HCT116 (cell line): ENCODE data around the gene EMILIN1. TPM values are rescaled to one million over a fixed set of nuclear protein-coding genes. Genes with fewer than 3 reads are reported as not detected.

Experiments used
- ATAC-seq: fragments of 200-7000 bp; cut with Tn5 transposase; 2 replicates; pipeline ENCODE4 v1.9.1; 2020; ENCODE audit warnings: mild to moderate bottlenecking, moderate library complexity
- BruUV-seq: library from RNA; stranded (reverse); fragments of 400-500 nt; replicated peaks from 2 replicates; lab custom pipeline; 2021; lab: Mats Ljungman, UMichigan
- CTCF ChIA-PET: fragments of 300-600 bp; sonication (Branson Sonifier 250); formaldehyde crosslinking; loops from one replicate; lab custom pipeline; 2021; ENCODE audit warnings: antibody characterized with exemption; lab: Charles Lee
- POLR2A ChIA-PET: fragments of 300-600, 350-600 bp; sonication (Branson Sonifier 250); formaldehyde crosslinking; loops from one replicate; lab custom pipeline; 2021; ENCODE audit warnings: antibody characterized with exemption; lab: Charles Lee
- RAD21 ChIA-PET, 2 experiments: fragments of 300-600 bp; sonication (Branson Sonifier 250); formaldehyde crosslinking; loops; one replicate each; lab custom pipeline; 2023; ENCODE audit warnings: low total read pairs in 2 of 2; ENCODE audit not compliant: uncharacterized antibody in 2 of 2, unreplicated experiment in 2 of 2, low non-redundant PET in 1 of 2; lab: Charles Lee
- DNase-seq: peaks from one replicate; pipeline ENCODE4 v3.0.0-alpha.2; 2010; ENCODE audit warnings: low read depth, low spot score
- H2AFZ ChIP-seq: fragments of 200-600 bp; shearing (Covaris generic), sonication (generic); 2 replicates; pipeline ENCODE4 v1.6.1; 2017; ENCODE audit warnings: low read depth, mixed run types, mixed read lengths, antibody characterized with exemption, low read length; ENCODE audit not compliant: poor library complexity, severe bottlenecking
- H3K27ac ChIP-seq: 2 replicates; pipeline ENCODE4 v1.5.1; 2012; ENCODE audit warnings: low read depth, low read length
- H3K27me3 ChIP-seq: fragments of 200-600 bp; sonication (generic); 2 replicates; pipeline ENCODE4 v1.6.1; 2016; ENCODE audit warnings: mixed run types, low read length, mixed read lengths; ENCODE audit not compliant: insufficient read depth
- H3K36me3 ChIP-seq, 2 experiments: fragments of 200-500 bp in 1 of 2; fragments of 200-600 bp in 1 of 2; sonication (Bioruptor generic) in 1 of 2; sonication (generic) in 1 of 2; 2 replicates each; pipeline versions ENCODE4 v1.5.1 to v1.6.1; 2014 to 2016; ENCODE audit warnings: low read length in 2 of 2, inconsistent platforms in 1 of 2, mixed read lengths in 1 of 2, mixed run types in 1 of 2; ENCODE audit not compliant: insufficient read depth in 2 of 2, control insufficient read depth in 1 of 2
- H3K4me1 ChIP-seq, 2 experiments: fragments of 200-600 bp in 1 of 2; sonication (generic) in 1 of 2; 2 replicates each; pipeline versions ENCODE4 v1.5.1 to v1.6.1; 2012 to 2017; ENCODE audit warnings: low read length in 2 of 2, inconsistent platforms in 1 of 2, mild to moderate bottlenecking in 1 of 2, mixed read lengths in 1 of 2, mixed run types in 1 of 2, moderate library complexity in 1 of 2; ENCODE audit not compliant: insufficient read depth in 2 of 2, control insufficient read depth in 1 of 2
- H3K4me2 ChIP-seq: fragments of 200-600 bp; sonication (generic); 2 replicates; pipeline ENCODE4 v1.6.1; 2017; ENCODE audit warnings: mixed run types, low read length, mixed read lengths
- H3K4me3 ChIP-seq, 2 experiments: fragments of 200-600 bp in 1 of 2; sonication (generic) in 1 of 2; replicated peaks in 1 of 2; 2 replicates each; pipeline ENCODE4 v1.5.1; 2011 to 2016; ENCODE audit warnings: low read length in 2 of 2, control low read depth in 1 of 2, low read depth in 1 of 2, mild to moderate bottlenecking in 1 of 2, mixed read lengths in 1 of 2, mixed run types in 1 of 2
- H3K79me2 ChIP-seq: fragments of 200-600 bp; sonication (generic); 2 replicates; pipeline ENCODE4 v1.6.1; 2017; ENCODE audit warnings: mild to moderate bottlenecking, mixed run types, low read length, moderate library complexity, mixed read lengths; ENCODE audit not compliant: insufficient read depth
- H3K9ac ChIP-seq: fragments of 200-600 bp; sonication (generic); 2 replicates; pipeline ENCODE4 v1.6.1; 2016; ENCODE audit warnings: low read length, mixed read lengths
- H3K9me2 ChIP-seq: fragments of 200-600 bp; sonication (generic), shearing (Covaris generic); 2 replicates; pipeline ENCODE4 v1.6.1; 2017; ENCODE audit warnings: mixed run types, mild to moderate bottlenecking, moderate library complexity; ENCODE audit not compliant: insufficient read depth
- H3K9me3 ChIP-seq, 2 experiments: fragments of 200-500 bp in 1 of 2; fragments of 200-600 bp in 1 of 2; sonication (Bioruptor generic) in 1 of 2; sonication (generic) in 1 of 2; 2 replicates each; pipeline ENCODE4 v1.6.1; 2014 to 2017; ENCODE audit warnings: low read length in 2 of 2, mixed read lengths in 2 of 2, inconsistent platforms in 1 of 2, low read depth in 1 of 2, mild to moderate bottlenecking in 1 of 2, mixed run types in 1 of 2, moderate library complexity in 1 of 2; ENCODE audit not compliant: control insufficient read depth in 1 of 2, insufficient read depth in 1 of 2
- H4K20me1 ChIP-seq: fragments of 200-600 bp; sonication (generic), shearing (Covaris generic); 2 replicates; pipeline ENCODE4 v1.6.1; 2017; ENCODE audit warnings: mixed run types, mild to moderate bottlenecking, moderate library complexity; ENCODE audit not compliant: insufficient read depth
- CBX3 ChIP-seq: IDR thresholded peaks from 2 replicates; pipeline ENCODE4 v1.6.1; 2012; ENCODE audit warnings: low read depth
- CEBPB ChIP-seq: IDR thresholded peaks from 2 replicates; pipeline ENCODE4 v1.6.1; 2012; ENCODE audit warnings: low read depth
- CTCF ChIP-seq, 3 experiments: fragments of 200-600 bp in 1 of 3; sonication (generic) in 1 of 3; IDR thresholded peaks in 2 of 3; conservative IDR thresholded peaks in 1 of 3; 2 replicates each; pipeline ENCODE4 v1.5.1; 2012 to 2017; ENCODE audit warnings: low read depth in 2 of 3, low read length in 2 of 3, antibody characterized with exemption in 1 of 3, borderline replicate concordance in 1 of 3, control low read depth in 1 of 3, mild to moderate bottlenecking in 1 of 3, mixed read lengths in 1 of 3, mixed run types in 1 of 3, moderate library complexity in 1 of 3; ENCODE audit not compliant: insufficient read depth in 1 of 3
- EGR1 ChIP-seq: IDR thresholded peaks from 2 replicates; pipeline ENCODE4 v1.6.1; 2012; ENCODE audit warnings: low read depth
- ELF1 ChIP-seq: IDR thresholded peaks from 2 replicates; pipeline ENCODE4 v1.6.1; 2012; ENCODE audit warnings: low read depth, borderline replicate concordance
- EZH2 ChIP-seq: fragments of 200-600 bp; sonication (generic); IDR thresholded peaks from 2 replicates; pipeline ENCODE4 v1.6.1; 2017; ENCODE audit warnings: antibody characterized with exemption, mixed run types
- EZH2phosphoT487 ChIP-seq: fragments of 200-600 bp; IDR thresholded peaks from 2 replicates; pipeline ENCODE4 v1.6.1; 2018; ENCODE audit warnings: antibody characterized with exemption, borderline replicate concordance
- JUND ChIP-seq: IDR thresholded peaks from 2 replicates; pipeline ENCODE4 v1.6.1; 2012
- MAX ChIP-seq: IDR thresholded peaks from 2 replicates; pipeline ENCODE4 v1.6.1; 2012
- POLR2A ChIP-seq: IDR thresholded peaks from 2 replicates; pipeline ENCODE4 v1.7.0; 2011; ENCODE audit warnings: borderline replicate concordance; ENCODE audit not compliant: insufficient read depth, insufficient read length; ENCODE audit errors: extremely low read depth
- POLR2AphosphoS5 ChIP-seq: IDR thresholded peaks from 2 replicates; pipeline ENCODE4 v1.6.1; 2011; ENCODE audit warnings: mild to moderate bottlenecking, low read depth, low read length, moderate library complexity
- RAD21 ChIP-seq: IDR thresholded peaks from 2 replicates; pipeline ENCODE4 v1.6.1; 2012; ENCODE audit warnings: low read depth, mild to moderate bottlenecking
- SIN3A ChIP-seq: IDR thresholded peaks from 2 replicates; pipeline ENCODE4 v1.6.1; 2012; ENCODE audit warnings: low read depth
- SP1 ChIP-seq: IDR thresholded peaks from 2 replicates; pipeline ENCODE4 v1.6.1; 2012; ENCODE audit warnings: low read depth
- SRF ChIP-seq: IDR thresholded peaks from 2 replicates; pipeline ENCODE4 v1.6.1; 2012; ENCODE audit warnings: low read depth
- YY1 ChIP-seq: IDR thresholded peaks from 2 replicates; pipeline ENCODE4 v1.6.1; 2011; ENCODE audit warnings: low read length, low read depth, moderate library complexity, mild to moderate bottlenecking; ENCODE audit not compliant: insufficient replicate concordance; ENCODE audit errors: extremely low read depth
- ZBTB33 ChIP-seq: IDR thresholded peaks from 2 replicates; pipeline ENCODE4 v1.6.1; 2011; ENCODE audit warnings: mild to moderate bottlenecking, low read length, moderate library complexity; ENCODE audit not compliant: insufficient replicate concordance; ENCODE audit errors: extremely low read depth
- ZFX ChIP-seq: fragments of 450-650 bp; IDR thresholded peaks from 2 replicates; pipeline ENCODE4 v1.6.1; 2017
- ZNF274 ChIP-seq: fragments of 200-500 bp; sonication (Bioruptor generic); IDR thresholded peaks from 2 replicates; pipeline ENCODE4 v1.6.1; 2014; ENCODE audit warnings: mild to moderate bottlenecking, low read depth, low read length, inconsistent platforms
- intact Hi-C: fragments of 100-400 bp; cut with micrococcal nuclease; formaldehyde crosslinking; loops from 2 replicates; pipeline ENCODE4 v1.10.0; 2022
- total RNA-seq: library from RNA; stranded (reverse); gene quantifications from one replicate; pipeline ENCODE4 v1.2.1, GENCODE V29; 2021; ENCODE audit not compliant: unreplicated experiment

EMILIN1 gene
- total RNA-seq, 1 experiment from 2014 or later = 0.59 TPM

- POLR2A ChIA-PET = no interaction called here
- no peak for DNase-seq
- Histone ChIP-seq H3K36me3 (peaks cover 14 to 20% of the 10 kb centered on the region in 2 experiments; a peak in 3 of 4 replicates), H3K4me2 (no peak overlapping the region), H3K27ac (no peak overlapping the region), H3K79me2 (peaks cover 20% of the 10 kb centered on the region), H3K27me3 (no peaks in the 10 kb centered on the region), H4K20me1 (no peaks in the 10 kb centered on the region), H3K9me2 (no peaks in the 10 kb centered on the region), H3K4me3 (no peak overlapping the region), H2AFZ (no peak overlapping the region), H3K4me1 (peaks cover 4 to 19% of the 10 kb centered on the region in 2 experiments; a peak in 3 of 4 replicates), H3K9ac (no peak overlapping the region), H3K9me3 (no peaks in the 10 kb centered on the region)
- ATAC-seq = no peak
- CTCF ChIA-PET = no interaction called here
- intact Hi-C loops = no loop called here
- no TSS peak for BruUV-seq
- RAD21 ChIA-PET = no interaction called here
- TF ChIP-seq POLR2AphosphoS5 = 0 out of 2 replicates have a peak, but pooled peaks have one; percentile 11
- TF ChIP-seq SP1 = no peak
These were observed 52.0 kb downstream of the EMILIN1 start for GRCh38 chr2:27130396-27130795.

GRCh38 chr2:27131429-27131828 is 53.0 kb downstream of the EMILIN1 start:
- POLR2A ChIA-PET = no interaction called here
- TF ChIP-seq JUND (no peak), RAD21 (no peak), ZNF274 (no peak), CBX3 (no peak), CTCF (IDR thresholded peaks at IDR 0.05 in 2 of 3, conservative IDR thresholded peaks at IDR 0.05 in 1 of 3; ENCODE audit: borderline replicate concordance in 1 of 3, insufficient read depth in 1 of 3, low read depth in 2 of 3, low read length in 2 of 3) (no peak), SRF (no peak), ZBTB33 (no peak), CEBPB (no peak), SIN3A (no peak), POLR2A (no peak), ELF1 (no peak), POLR2AphosphoS5 (no peak), YY1 (no peak), MAX (no peak), SP1 (no peak), EZH2phosphoT487 (no peak), EGR1 (no peak), EZH2 (no peak), ZFX (no peak)

More at GRCh38 chr2:27131429-27131828, 53.0 kb downstream of the EMILIN1 start:
- RAD21 ChIA-PET = no interaction called here
- H2AFZ ChIP-seq = no peak overlapping the region
- H3K4me1 ChIP-seq = peaks cover 4 to 19% of the 10 kb centered on the region in 2 experiments; a peak in 3 of 4 replicates
- no peaks in the 10 kb centered on the region for H4K20me1 ChIP-seq
- H3K36me3 ChIP-seq = peaks cover 14 to 20% of the 10 kb centered on the region in 2 experiments; a peak in 3 of 4 replicates
- no peaks in the 10 kb centered on the region for H3K27me3 ChIP-seq
- H3K4me2 ChIP-seq = no peak overlapping the region
- H3K9ac ChIP-seq = no peak overlapping the region
- H3K79me2 ChIP-seq = peaks cover 20% of the 10 kb centered on the region
- H3K9me3 ChIP-seq = no peaks in the 10 kb centered on the region
- H3K9me2 ChIP-seq = no peaks in the 10 kb centered on the region
- ATAC-seq = no peak
- BruUV-seq = no TSS peak
- no peak overlapping the region for H3K4me3 ChIP-seq
- intact Hi-C loops = no loop called here
- no peak for DNase-seq
- H3K27ac ChIP-seq = no peak overlapping the region
- CTCF ChIA-PET = no interaction called here
